NB4 (cell line): ENCODE results near the gene OR10G3.
A peak's percentile ranks its signal among the peaks of the same experiment; 100 is the strongest.

Source experiments
- MYC ChIP-seq: IDR thresholded peaks from 2 replicates; pipeline ENCODE4 v1.6.1; 2011; ENCODE audit warnings: low read depth, low read length
- POLR2A ChIP-seq: IDR thresholded peaks from 2 replicates; pipeline ENCODE4 v1.6.1; 2011; ENCODE audit warnings: mild to moderate bottlenecking; ENCODE audit not compliant: insufficient read length; ENCODE audit errors: extremely low read depth
- TF ChIP-seq, protein P1 (sequence below): IDR thresholded peaks from one replicate; pipeline ENCODE4 v1.5.1; 2012; ENCODE audit warnings: low read depth, low read length
- TF ChIP-seq, protein P2 (sequence below): IDR thresholded peaks from 2 replicates; pipeline ENCODE4 v1.6.1; 2011; ENCODE audit warnings: low read depth, low read length

DNA sequence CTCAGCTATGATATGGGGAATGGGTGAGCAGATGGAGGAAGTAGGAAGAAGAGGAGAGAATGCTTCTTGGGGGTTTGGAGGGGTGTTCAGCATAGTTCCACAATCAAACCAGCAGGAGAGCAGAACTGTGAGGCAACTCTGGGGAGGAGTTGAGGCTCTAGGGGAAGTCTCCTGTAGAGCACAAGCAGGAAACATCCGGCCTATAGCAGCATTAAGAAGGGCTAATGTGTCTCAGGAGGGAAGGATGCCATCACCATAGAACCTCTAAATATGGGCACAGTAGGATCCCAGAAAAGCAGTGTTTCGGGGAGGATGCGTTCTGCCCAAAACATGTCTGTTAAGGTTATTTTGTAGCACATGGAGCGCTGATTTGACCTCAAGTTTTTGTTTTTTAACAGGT is 45.3 kb downstream of the OR10G3 start:
- TF ChIP-seq, protein P1, sequence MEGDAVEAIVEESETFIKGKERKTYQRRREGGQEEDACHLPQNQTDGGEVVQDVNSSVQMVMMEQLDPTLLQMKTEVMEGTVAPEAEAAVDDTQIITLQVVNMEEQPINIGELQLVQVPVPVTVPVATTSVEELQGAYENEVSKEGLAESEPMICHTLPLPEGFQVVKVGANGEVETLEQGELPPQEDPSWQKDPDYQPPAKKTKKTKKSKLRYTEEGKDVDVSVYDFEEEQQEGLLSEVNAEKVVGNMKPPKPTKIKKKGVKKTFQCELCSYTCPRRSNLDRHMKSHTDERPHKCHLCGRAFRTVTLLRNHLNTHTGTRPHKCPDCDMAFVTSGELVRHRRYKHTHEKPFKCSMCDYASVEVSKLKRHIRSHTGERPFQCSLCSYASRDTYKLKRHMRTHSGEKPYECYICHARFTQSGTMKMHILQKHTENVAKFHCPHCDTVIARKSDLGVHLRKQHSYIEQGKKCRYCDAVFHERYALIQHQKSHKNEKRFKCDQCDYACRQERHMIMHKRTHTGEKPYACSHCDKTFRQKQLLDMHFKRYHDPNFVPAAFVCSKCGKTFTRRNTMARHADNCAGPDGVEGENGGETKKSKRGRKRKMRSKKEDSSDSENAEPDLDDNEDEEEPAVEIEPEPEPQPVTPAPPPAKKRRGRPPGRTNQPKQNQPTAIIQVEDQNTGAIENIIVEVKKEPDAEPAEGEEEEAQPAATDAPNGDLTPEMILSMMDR = no peak
- TF ChIP-seq, protein P2, sequence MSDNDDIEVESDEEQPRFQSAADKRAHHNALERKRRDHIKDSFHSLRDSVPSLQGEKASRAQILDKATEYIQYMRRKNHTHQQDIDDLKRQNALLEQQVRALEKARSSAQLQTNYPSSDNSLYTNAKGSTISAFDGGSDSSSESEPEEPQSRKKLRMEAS = no peak
- TF ChIP-seq POLR2A (no peak), MYC (0 out of 2 replicates have a peak, but pooled peaks have one; percentile 9)
